ENCODE measurements around the gene SYNGR3. TPM values are rescaled to one million over a fixed set of nuclear protein-coding genes. Genes with fewer than 3 reads are reported as not detected.

SYNGR3 gene
- total RNA-seq, 6 donors from 2014 or later: 0.15 to 1.4 (median 0.34) TPM; not detected in 2

- H3K9me3 ChIP-seq: no peaks in the 10 kb centered on the region
- no peak for ATAC-seq (ENCODE audit: low FRiP score in 2 of 2)
- H3K27ac ChIP-seq: peak overlapping the region; percentile 86 to 97 (median 95)
- WGBS, 2 donors: 43 to 59% methylated on average over 7 to 10 of the region's 17 CpGs
- peaks cover 0 to 56% (median 15%) of the 10 kb centered on the region in 4 donors for H3K36me3 ChIP-seq
- peaks cover 70 to 78% (median 74%) of the 10 kb centered on the region in 4 donors for H3K4me1 ChIP-seq
- DNase-seq: no peak
- TF ChIP-seq POLR2A (IDR thresholded peaks at IDR 0.05): no peak
- peak overlapping the region; percentile 31 to 83 (median 54) for H3K4me3 ChIP-seq
- H3K27me3 ChIP-seq: no peaks in the 10 kb centered on the region
These were observed 45.1 kb downstream of the SYNGR3 start for GRCh38 chr16:2034696-2035430.

GRCh38 chr16:2035431-2036199, 45.8 kb downstream of the SYNGR3 start:
- peaks cover 77 to 85% (median 79%) of the 10 kb centered on the region in 4 donors for H3K4me1 ChIP-seq
- no peaks in the 10 kb centered on the region for H3K9me3 ChIP-seq
- H3K36me3 ChIP-seq: peaks cover 0 to 53% (median 15%) of the 10 kb centered on the region in 4 donors
- WGBS, 2 donors: 31 to 40% methylated on average over 7 to 33 of the region's 34 CpGs
- ATAC-seq (ENCODE audit: low FRiP score in 2 of 2) (peak; percentile 38 to 66), DNase-seq (peak; percentile 58 to 89)
- H3K27me3 ChIP-seq: no peaks in the 10 kb centered on the region
- peak overlapping the region; percentile 86 to 97 (median 95) for H3K27ac ChIP-seq
- TF ChIP-seq POLR2AphosphoS5 (IDR thresholded peaks at IDR 0.05) (no peak), POLR2A (IDR thresholded peaks at IDR 0.05) (peak in 2 of 4 donors; percentile 10 to 54), EP300 (IDR thresholded peaks at IDR 0.05) (peak in 1 of 4 donors; percentile 17)
- peak overlapping the region; percentile 31 to 83 (median 54) for H3K4me3 ChIP-seq

- Histone ChIP-seq H3K4me3 (peak overlapping the region; percentile 31 to 83 (median 54)), H3K9me3 (no peaks in the 10 kb centered on the region), H3K27me3 (no peaks in the 10 kb centered on the region), H3K27ac (peak overlapping the region; percentile 86 to 97 (median 95)), H3K4me1 (peaks cover 80 to 93% (median 87%) of the 10 kb centered on the region in 4 donors), H3K36me3 (peaks cover 0 to 53% (median 15%) of the 10 kb centered on the region in 4 donors)
- DNase-seq (peak in 1 of 2 donors; percentile 82), ATAC-seq (ENCODE audit: low FRiP score in 2 of 2) (no peak)
- 67 to 69% methylated on average over 15 to 42 of the region's 47 CpGs for WGBS, 2 donors
- TF ChIP-seq POLR2AphosphoS5 (IDR thresholded peaks at IDR 0.05) (no peak), POLR2A (IDR thresholded peaks at IDR 0.05) (peak in 1 of 4 donors; percentile 1)
These were observed 46.6 kb downstream of the SYNGR3 start for GRCh38 chr16:2036200-2036966.

- H3K36me3 ChIP-seq: peaks cover 0 to 53% (median 15%) of the 10 kb centered on the region in 4 donors
- H3K9me3 ChIP-seq: no peaks in the 10 kb centered on the region
- H3K27me3 ChIP-seq: no peaks in the 10 kb centered on the region
- 69 to 86% methylated on average over 5 to 15 of the region's 15 CpGs for WGBS, 2 donors
- peak in 1 of 2 donors; percentile 83 for DNase-seq
- no peak for ATAC-seq (ENCODE audit: low FRiP score in 2 of 2)
- peaks cover 84 to 96% (median 93%) of the 10 kb centered on the region in 4 donors for H3K4me1 ChIP-seq
- peak overlapping the region; percentile 3 to 83 (median 54) for H3K4me3 ChIP-seq
- peak overlapping the region; percentile 90 to 97 (median 95) for H3K27ac ChIP-seq
- TF ChIP-seq POLR2A (IDR thresholded peaks at IDR 0.05) (no peak), EP300 (IDR thresholded peaks at IDR 0.05) (no peak), POLR2AphosphoS5 (IDR thresholded peaks at IDR 0.05) (no peak), CTCF (IDR thresholded peaks at IDR 0.05) (no peak)
These were observed 47.3 kb downstream of the SYNGR3 start for GRCh38 chr16:2037115-2037514.

GRCh38 chr16:2037647-2038381, 48.0 kb downstream of the SYNGR3 start:
- Histone ChIP-seq H3K4me1 (peaks cover 83 to 95% (median 93%) of the 10 kb centered on the region in 4 donors), H3K4me3 (peak overlapping the region in 2 of 4 donors; percentile 57 to 83), H3K27me3 (no peaks in the 10 kb centered on the region), H3K36me3 (peaks cover 0 to 53% (median 15%) of the 10 kb centered on the region in 4 donors), H3K27ac (peak overlapping the region; percentile 90 to 97 (median 95)), H3K9me3 (no peaks in the 10 kb centered on the region)
- ATAC-seq (ENCODE audit: low FRiP score in 2 of 2): no peak
- 70 to 74% methylated on average over 12 to 27 of the region's 29 CpGs for WGBS, 2 donors
- DNase-seq: peak in 1 of 2 donors; percentile 81
- TF ChIP-seq CTCF (IDR thresholded peaks at IDR 0.05) (no peak), POLR2AphosphoS5 (IDR thresholded peaks at IDR 0.05) (no peak), EP300 (IDR thresholded peaks at IDR 0.05) (no peak), POLR2A (IDR thresholded peaks at IDR 0.05) (no peak)
